Activated CD8-positive, alpha-beta T cell treated with anti-CD3 and anti-CD28 coated beads for 36 hours (primary cell): Measurements from ENCODE around the gene TMCO4. TPM values are rescaled to one million over a fixed set of nuclear protein-coding genes. Genes with fewer than 3 reads are reported as not detected.
"Not testable (repeated sequence)": the region's sequence is repeated elsewhere in the genome, so short reads cannot be mapped to it uniquely, and the experiment has no call there.

ENCODE experiments used
- ATAC-seq: fragments of 200-7000 bp; cut with Tn5 transposase; one replicate; pipeline ENCODE4 v1.10.0; 2021; ENCODE audit warnings: mild to moderate bottlenecking, moderate library complexity
- CTCF ChIA-PET: fragments of 350-600 bp; sonication (Branson Sonifier 250); formaldehyde crosslinking; loops from one replicate; lab custom pipeline; 2021; ENCODE audit warnings: antibody characterized with exemption; lab: Charles Lee
- POLR2A ChIA-PET: fragments of 350-600 bp; sonication (Branson Sonifier 250); formaldehyde crosslinking; loops from one replicate; lab custom pipeline; 2021; ENCODE audit warnings: antibody characterized with exemption; lab: Charles Lee
- DNase-seq: peaks from one replicate; pipeline ENCODE4 v3.0.0-alpha.2; 2020
- H3K27ac Mint-ChIP-seq: one replicate; pipeline ENCODE4 v1.8.0; 2021; ENCODE audit warnings: mild to moderate bottlenecking, mixed read lengths
- H3K27me3 Mint-ChIP-seq: one replicate; pipeline ENCODE4 v1.8.0; 2021; ENCODE audit warnings: mixed read lengths
- H3K36me3 Mint-ChIP-seq: one replicate; pipeline ENCODE4 v1.8.0; 2021; ENCODE audit warnings: low read depth, mixed read lengths
- H3K4me1 Mint-ChIP-seq: one replicate; pipeline ENCODE4 v1.8.0; 2021; ENCODE audit warnings: low read depth, mixed read lengths
- H3K4me3 Mint-ChIP-seq: one replicate; pipeline ENCODE4 v1.8.0; 2021; ENCODE audit warnings: mild to moderate bottlenecking, moderate library complexity, mixed read lengths
- H3K9me3 Mint-ChIP-seq: one replicate; pipeline ENCODE4 v1.8.0; 2021; ENCODE audit warnings: mixed read lengths
- CTCF ChIP-seq: fragments of 200-600 bp; IDR thresholded peaks from one replicate; pipeline ENCODE4 v1.8.0; 2022; ENCODE audit warnings: antibody characterized with exemption, mild to moderate bottlenecking
- intact Hi-C: fragments of 100-400 bp; cut with micrococcal nuclease; formaldehyde crosslinking; loops from one replicate; pipeline ENCODE4 v1.10.0; 2022
- total RNA-seq, 2 experiments: library from RNA; stranded (reverse); gene quantifications; one replicate each; pipeline ENCODE4 v1.2.3, GENCODE V29; 2021

TMCO4 gene
- total RNA-seq, 2 experiments from 2014 or later: 10.8 to 13.2 TPM

GRCh38 chr1:19818324-19818723, 18.6 kb upstream of the TMCO4 start:
- no peak for ATAC-seq
- CTCF ChIA-PET: interaction anchor here (1.3 kb wide), 1 partner anchor 57 kb away, joined by 3 read pairs; no protein-coding TSS in a partner anchor
- H3K4me3 Mint-ChIP-seq: no peak overlapping the region
- TF ChIP-seq CTCF: no peak
- no peak overlapping the region for H3K27ac Mint-ChIP-seq
- H3K27me3 Mint-ChIP-seq: peaks cover 1% of the 10 kb centered on the region
- H3K4me1 Mint-ChIP-seq: no peaks in the 10 kb centered on the region
- intact Hi-C loops: no loop called here
- no peak for DNase-seq
- POLR2A ChIA-PET: no interaction called here
- no peaks in the 10 kb centered on the region for H3K9me3 Mint-ChIP-seq
- H3K36me3 Mint-ChIP-seq: no peaks in the 10 kb centered on the region

- CTCF ChIA-PET: interaction anchor here (1.5 kb wide), 1 partner anchor 56 kb away, joined by 4 read pairs; no protein-coding TSS in a partner anchor
- peaks cover 1% of the 10 kb centered on the region for H3K27me3 Mint-ChIP-seq
- POLR2A ChIA-PET: no interaction called here
- no peaks in the 10 kb centered on the region for H3K9me3 Mint-ChIP-seq
- H3K27ac Mint-ChIP-seq: no peak overlapping the region
- no peaks in the 10 kb centered on the region for H3K4me1 Mint-ChIP-seq
- no peak for TF ChIP-seq CTCF
- H3K36me3 Mint-ChIP-seq: no peaks in the 10 kb centered on the region
- ATAC-seq (no peak), DNase-seq (no peak)
- intact Hi-C loops: no loop called here
- H3K4me3 Mint-ChIP-seq: no peak overlapping the region
Observed at GRCh38 chr1:19817160-19817559, 17.4 kb upstream of the TMCO4 start.

GRCh38 chr1:19816737-19817086, 17.0 kb upstream of the TMCO4 start:
- H3K36me3 Mint-ChIP-seq, H3K27me3 Mint-ChIP-seq, ATAC-seq, H3K4me3 Mint-ChIP-seq, H3K27ac Mint-ChIP-seq, intact Hi-C loops, H3K9me3 Mint-ChIP-seq, POLR2A ChIA-PET, H3K4me1 Mint-ChIP-seq, DNase-seq: not testable (repeated sequence)
- CTCF ChIA-PET: interaction anchor here (1.5 kb wide), 1 partner anchor 55 kb away, joined by 4 read pairs; no protein-coding TSS in a partner anchor

GRCh38 chr1:19815801-19816736, 16.4 kb upstream of the TMCO4 start:
- H3K4me3 Mint-ChIP-seq: no peak overlapping the region
- no peak for ATAC-seq
- intact Hi-C loops: no loop called here
- H3K27me3 Mint-ChIP-seq: peaks cover 1% of the 10 kb centered on the region
- no peaks in the 10 kb centered on the region for H3K9me3 Mint-ChIP-seq
- CTCF ChIA-PET: interaction anchor here (1.5 kb wide), 1 partner anchor 55 kb away, joined by 4 read pairs; no protein-coding TSS in a partner anchor
- TF ChIP-seq CTCF: no peak
- H3K4me1 Mint-ChIP-seq: no peaks in the 10 kb centered on the region
- H3K27ac Mint-ChIP-seq: no peak overlapping the region
- DNase-seq: no peak
- POLR2A ChIA-PET: interaction anchor here (1.0 kb wide), 1 partner anchor 1089 kb away, joined by 3 read pairs; no protein-coding TSS in a partner anchor
- no peaks in the 10 kb centered on the region for H3K36me3 Mint-ChIP-seq

GRCh38 chr1:19814681-19815503, 15.2 kb upstream of the TMCO4 start, which contains the start of gene RNF186:
Gene RNF186, minus strand, starts transcription at chr1:19815283. Its CDS starts 182 bp downstream, at chr1:19815101.
- no peak for TF ChIP-seq CTCF
- Mint-ChIP-seq H3K4me3 (no peak within 1 kb of the TSS), H3K9me3 (no peaks in the 10 kb centered on the region), H3K36me3 (no peaks in the 10 kb centered on the region), H3K27me3 (peaks cover under 1% of the 10 kb centered on the region), H3K27ac (no peak within 1 kb of the TSS), H3K4me1 (no peaks in the 10 kb centered on the region)
- CTCF ChIA-PET: interaction anchor here (1.3 kb wide), 1 partner anchor 53 kb away, joined by 4 read pairs; no protein-coding TSS in a partner anchor
- ATAC-seq (no peak), DNase-seq (no peak)
- POLR2A ChIA-PET: no interaction called here
- intact Hi-C loops: no loop called here
